Suppressor macrophage treated with lipopolysaccharide for 1 hour (primary cell): ENCODE measurements around the gene GNMT.
"Not testable (repeated sequence)": the region's sequence is repeated elsewhere in the genome, so short reads cannot be mapped to it uniquely, and the experiment has no call there.

Experiments used
- DNase-seq, 3 donors: peaks; one replicate each; pipeline ENCODE4 v3.0.0-alpha.2; 2020 to 2022

GNMT gene

GRCh38 chr6:42978839-42979522, 18.4 kb downstream of the GNMT start, which contains the start of gene PEX6:
TSS of gene PEX6 (minus strand) at chr6:42979181. CDS start at chr6:42979150, 31 bp downstream.
- peak; percentile 80 to 95 (median 90) for DNase-seq

- no peak for DNase-seq
Observed at GRCh38 chr6:42979523-42980177, 19.1 kb downstream of the GNMT start.

- DNase-seq = peak in 1 of 3 donors; percentile 54
Observed at GRCh38 chr6:42981836-42982235, 21.3 kb downstream of the GNMT start.

GRCh38 chr6:42984001-42984923, 23.7 kb downstream of the GNMT start, which contains the start of gene PPP2R5D:
TSS of gene PPP2R5D (plus strand) at chr6:42984570. CDS start at chr6:42984678, 108 bp downstream.
- DNase-seq = peak; percentile 97 to 99 (median 99)

- no peak for DNase-seq
Observed at GRCh38 chr6:42984924-42985475, 24.4 kb downstream of the GNMT start.

GRCh38 chr6:42987533-42988451, 27.2 kb downstream of the GNMT start:
- DNase-seq = no peak

GRCh38 chr6:42988486-42989020, 28.0 kb downstream of the GNMT start:
- no peak for DNase-seq

- DNase-seq = no peak
Observed at GRCh38 chr6:42989923-42990322, 29.4 kb downstream of the GNMT start.

GRCh38 chr6:42993445-42993844, 32.9 kb downstream of the GNMT start:
- DNase-seq = no peak

GRCh38 chr6:42996513-42996912, 36.0 kb downstream of the GNMT start:
- no peak for DNase-seq

- DNase-seq = not testable (repeated sequence)
Observed at GRCh38 chr6:42998205-42998604, 37.7 kb downstream of the GNMT start.

- no peak for DNase-seq
Observed at GRCh38 chr6:43001843-43002242, 41.3 kb downstream of the GNMT start.

GRCh38 chr6:43005844-43006243, 45.3 kb downstream of the GNMT start:
- no peak for DNase-seq

GRCh38 chr6:43006251-43006650, 45.7 kb downstream of the GNMT start:
- no peak for DNase-seq

GRCh38 chr6:43007126-43007525, 46.6 kb downstream of the GNMT start:
- DNase-seq = no peak

GRCh38 chr6:43009124-43009523, 48.6 kb downstream of the GNMT start:
- DNase-seq = peak; percentile 36 to 52 (median 43)

- DNase-seq = no peak
Observed at GRCh38 chr6:43011207-43011606, 50.7 kb downstream of the GNMT start.

- no peak for DNase-seq
Observed at GRCh38 chr6:43012364-43012763, 51.8 kb downstream of the GNMT start.

GRCh38 chr6:43013097-43013842, 52.7 kb downstream of the GNMT start:
- peak; percentile 20 to 25 (median 21) for DNase-seq
